NCI-H1092 (cell line): ENCODE data around the gene MTO1.
"Not testable (repeated sequence)": the region's sequence is repeated elsewhere in the genome, so short reads cannot be mapped to it uniquely, and the experiment has no call there.

Source experiments
- DNase-seq: peaks from one replicate; lab custom pipeline; 2025; lab: John Stamatoyannopoulos, UW

Gene MTO1

DNA sequence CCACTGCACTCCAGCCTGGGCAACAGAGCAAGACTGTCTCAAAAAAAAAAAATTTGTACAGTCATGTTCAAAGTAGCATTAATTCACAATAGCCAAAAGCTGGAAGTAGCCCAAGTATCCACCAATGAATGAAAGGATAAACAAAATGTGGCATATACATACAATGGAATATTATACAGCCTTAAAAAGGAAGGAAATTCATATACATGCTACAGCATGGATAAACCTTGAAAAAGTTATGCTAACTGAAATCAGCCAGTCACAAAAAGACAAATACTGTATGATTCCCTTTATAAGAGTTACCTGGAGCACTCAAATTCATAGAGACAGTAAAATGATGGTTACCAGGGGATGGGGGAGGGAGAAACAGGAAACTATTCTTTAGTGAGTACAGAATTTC, 43.6 kb downstream of the MTO1 start:
- DNase-seq, result no peak

DNA sequence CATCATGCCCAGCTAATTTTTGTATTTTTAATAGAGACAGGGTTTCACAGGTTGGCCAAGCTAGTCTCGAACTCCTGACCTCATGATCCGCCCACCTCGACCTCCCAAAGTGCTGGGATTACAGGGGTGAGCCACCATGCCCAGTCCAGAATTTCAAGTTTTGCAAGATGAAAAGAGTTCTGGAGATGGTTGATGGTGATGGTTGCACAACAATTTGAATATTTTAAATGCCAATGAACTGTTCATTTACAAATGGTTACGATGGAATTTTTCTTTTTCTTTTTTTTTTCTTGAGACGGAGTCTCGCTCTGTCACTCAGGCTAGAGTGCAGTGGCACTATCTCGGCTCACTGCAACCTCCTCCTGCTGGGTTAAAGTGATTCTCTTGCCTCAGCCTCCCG, 44.2 kb downstream of the MTO1 start:
- not testable (repeated sequence) for DNase-seq

DNA sequence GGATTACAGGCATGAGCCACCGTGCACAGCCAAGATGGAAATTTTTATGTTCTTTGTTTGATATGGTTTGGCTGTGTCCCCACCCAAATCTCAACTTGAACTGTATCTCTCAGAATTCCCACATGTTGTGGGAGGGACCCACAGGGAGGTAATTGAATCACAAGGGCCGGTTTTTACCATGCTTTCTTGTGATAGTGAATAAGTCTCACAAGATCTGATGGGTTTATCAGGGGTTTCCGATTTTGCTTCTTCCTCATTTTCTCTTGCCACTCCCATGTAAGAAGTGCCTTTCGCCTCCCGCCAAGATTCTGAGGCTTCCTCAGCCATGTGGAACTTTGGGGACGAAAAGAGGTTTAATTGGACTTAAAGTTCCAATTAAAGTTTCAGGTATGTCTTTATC, 44.7 kb downstream of the MTO1 start:
- no peak for DNase-seq

DNA sequence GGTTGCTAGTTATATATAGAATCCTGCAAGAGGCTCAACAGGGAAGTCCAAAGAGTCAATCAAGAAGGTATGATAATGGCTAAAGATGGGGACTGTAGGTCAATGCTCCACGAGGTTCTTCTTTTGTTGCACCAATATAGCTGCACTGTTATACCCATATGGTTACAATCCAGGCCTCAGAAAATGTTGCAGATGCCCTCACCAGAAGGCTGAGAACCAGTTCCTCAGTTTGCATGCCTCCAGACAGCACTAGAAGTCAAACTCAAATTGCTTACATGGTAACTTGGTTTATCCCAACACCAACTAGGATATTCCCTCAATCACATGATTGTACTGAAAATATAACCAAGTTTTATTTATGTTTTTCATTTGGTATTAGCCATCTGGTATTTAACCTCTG, 47.2 kb downstream of the MTO1 start:
- no peak for DNase-seq

DNA sequence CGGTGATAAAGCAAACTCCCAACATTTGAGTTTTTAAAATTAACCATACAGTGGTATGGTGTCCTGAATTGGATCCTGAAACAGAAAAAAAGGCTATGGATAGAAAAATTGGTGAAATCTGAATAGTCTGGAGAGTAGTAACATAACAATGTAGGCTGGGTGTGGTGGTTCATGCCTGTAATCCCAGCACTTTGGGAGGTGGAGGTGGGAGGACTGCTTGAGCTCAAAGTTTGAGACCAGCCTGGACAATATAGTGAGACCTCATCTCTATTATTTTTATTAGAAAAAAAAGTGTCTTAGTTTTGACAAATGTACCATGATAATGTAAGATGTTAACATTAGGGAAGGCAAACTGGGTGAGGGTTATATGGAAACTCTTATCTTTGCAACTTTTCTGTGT, 48.3 kb downstream of the MTO1 start:
- no peak for DNase-seq

DNA sequence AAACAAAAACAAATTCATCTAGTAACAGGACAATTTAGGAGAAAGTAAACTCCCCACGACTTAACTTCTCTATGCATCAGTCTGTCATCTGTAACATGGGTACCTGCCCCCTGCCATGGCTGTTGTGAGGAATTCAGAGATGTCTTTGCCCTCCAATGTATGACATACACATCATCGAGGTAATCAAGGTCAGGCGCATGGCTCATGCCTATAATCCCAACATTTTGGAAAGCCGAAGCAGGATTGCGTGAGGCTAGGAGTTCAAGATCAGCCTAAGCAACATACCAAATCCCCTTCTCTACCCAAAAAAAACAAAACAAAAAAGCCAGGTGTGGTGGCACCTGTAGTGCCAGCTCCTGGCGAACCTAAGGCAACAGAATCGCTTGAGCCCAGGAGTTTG, 50.3 kb downstream of the MTO1 start:
- no peak for DNase-seq

DNA sequence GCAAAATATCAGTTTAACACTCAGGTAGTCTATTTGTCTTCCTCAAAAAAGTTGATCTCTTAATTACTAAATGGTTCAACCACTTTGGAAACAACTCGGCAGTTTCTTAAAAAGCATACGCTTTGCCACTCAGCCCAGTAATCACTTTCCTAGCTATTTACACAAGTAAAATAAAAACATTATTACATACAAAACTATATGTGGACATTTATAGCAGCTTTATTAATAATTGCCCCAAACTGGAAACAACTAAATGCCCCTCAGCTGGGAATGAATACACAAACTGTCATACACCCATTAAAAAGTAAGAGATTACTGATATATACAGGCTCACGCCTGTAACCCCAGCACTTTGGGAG, 51.9 kb downstream of the MTO1 start:
- DNase-seq, result no peak

DNA sequence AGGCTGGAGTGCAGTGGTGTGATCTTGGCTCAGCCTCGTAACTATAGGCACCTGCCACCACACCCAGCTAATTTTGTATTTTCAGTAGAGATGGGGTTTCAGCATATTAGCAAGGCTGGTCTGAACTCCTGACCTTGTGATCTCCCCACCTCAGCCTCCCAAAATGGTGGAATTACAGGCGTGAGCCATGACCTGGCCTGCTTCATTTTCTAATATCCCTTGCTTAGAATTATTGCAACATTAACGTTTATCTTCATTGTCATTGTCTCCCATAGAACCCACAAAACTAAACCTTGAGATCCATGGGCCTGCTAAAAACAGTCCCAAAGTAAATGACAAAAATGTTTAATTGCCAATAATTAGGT, 53.2 kb downstream of the MTO1 start:
- DNase-seq, result no peak

DNA sequence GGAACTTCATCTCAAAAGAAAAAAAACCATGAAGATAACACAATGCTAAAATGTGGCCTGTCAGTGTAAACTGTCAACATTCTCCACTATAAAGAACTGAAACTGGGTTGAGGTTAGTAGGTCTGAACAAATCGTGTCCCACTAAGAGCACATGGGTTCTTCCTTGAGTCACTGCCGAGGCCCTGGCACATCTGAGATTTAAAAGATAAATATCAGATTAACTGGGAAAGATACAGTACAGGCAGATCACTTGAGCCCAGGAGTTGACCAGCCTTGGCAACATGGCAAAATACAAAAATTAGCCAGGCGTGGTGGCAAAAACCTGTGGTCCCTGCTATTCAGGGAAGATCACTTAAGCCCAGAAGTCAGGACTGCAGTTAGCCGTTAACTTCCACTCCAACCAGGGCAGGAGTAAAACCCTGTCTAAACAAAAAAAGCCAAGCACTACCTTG, 53.7 kb downstream of the MTO1 start:
- DNase-seq, result no peak

DNA sequence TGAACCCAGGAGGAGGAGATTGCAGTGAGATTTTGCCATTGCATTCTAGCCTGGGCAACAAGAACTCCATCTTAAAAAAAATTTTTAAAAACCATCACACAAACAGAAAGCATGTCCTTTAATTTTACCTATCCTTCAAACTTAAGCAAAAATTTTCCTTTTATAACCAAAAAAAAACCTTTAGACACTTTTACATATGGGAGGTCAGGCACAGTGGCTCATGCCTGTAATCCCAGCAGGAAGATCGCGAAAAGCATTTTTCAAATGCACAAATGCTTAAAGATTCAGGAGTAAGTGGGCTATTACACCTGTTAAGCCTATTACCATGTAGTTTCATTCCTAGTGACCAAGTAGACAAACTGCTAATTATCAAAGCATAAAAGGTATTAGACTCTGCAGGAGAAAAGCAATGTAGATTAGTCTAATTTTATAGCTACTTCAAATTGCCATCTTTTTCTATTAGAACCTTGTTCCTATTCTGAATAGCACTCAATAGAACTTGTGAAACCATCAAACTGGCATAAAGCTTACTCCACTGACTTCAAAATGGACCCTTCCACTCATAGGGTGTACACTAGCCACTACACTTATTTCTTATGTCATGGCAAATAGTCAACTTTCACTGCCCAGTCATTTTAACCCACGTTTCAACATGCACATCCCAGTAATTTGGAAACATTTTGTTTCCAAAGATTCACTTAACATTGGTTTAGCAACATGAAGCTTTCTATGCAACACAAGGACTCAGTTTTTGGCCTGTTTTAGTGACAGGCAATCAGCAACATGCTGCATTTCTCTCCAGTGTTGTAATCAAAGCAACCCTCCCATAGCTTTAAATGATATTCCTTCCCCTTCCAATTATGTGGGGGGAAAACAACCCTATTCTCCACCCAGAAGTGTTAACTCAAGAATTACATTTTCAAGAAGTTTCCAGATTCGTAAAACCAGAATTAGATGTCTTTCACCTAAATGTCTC, 55.3 kb downstream of the MTO1 start:
- DNase-seq, result no peak

DNA sequence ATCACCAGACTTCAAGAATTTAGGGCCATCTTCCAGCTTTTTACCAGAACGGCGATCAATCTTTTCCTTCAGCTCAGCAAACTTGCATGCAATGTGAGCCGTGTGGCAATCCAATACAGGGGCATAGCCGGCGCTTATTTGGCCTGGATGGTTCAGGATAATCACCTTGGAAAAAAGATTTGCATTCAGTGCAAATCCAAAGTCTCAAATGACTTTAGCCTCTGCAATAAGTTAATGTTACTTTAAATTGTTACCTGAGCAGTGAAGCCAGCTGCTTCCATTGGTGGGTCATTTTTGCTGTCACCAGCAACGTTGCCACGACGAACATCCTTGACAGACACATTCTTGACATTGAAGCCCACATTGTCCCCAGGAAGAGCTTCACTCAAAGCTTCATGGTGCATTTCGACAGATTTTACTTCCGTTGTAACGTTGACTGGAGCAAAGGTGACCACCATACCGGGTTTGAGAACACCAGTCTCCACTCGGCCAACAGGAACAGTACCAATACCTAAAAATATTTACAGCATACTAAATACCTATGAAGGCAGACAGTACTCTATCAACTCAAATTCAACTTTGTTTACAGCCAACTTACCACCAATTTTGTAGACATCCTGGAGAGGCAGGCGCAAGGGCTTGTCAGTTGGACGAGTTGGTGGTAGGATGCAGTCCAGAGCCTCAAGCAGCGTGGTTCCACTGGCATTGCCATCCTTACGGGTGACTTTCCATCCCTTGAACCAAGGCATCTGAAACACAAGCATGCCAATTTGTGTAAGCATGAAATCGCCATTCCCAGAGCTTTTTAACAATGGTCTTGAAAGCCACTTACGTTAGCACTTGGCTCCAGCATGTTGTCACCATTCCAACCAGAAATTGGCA, 56.8 kb downstream of the MTO1 start:
- DNase-seq, result not testable (repeated sequence)

DNA sequence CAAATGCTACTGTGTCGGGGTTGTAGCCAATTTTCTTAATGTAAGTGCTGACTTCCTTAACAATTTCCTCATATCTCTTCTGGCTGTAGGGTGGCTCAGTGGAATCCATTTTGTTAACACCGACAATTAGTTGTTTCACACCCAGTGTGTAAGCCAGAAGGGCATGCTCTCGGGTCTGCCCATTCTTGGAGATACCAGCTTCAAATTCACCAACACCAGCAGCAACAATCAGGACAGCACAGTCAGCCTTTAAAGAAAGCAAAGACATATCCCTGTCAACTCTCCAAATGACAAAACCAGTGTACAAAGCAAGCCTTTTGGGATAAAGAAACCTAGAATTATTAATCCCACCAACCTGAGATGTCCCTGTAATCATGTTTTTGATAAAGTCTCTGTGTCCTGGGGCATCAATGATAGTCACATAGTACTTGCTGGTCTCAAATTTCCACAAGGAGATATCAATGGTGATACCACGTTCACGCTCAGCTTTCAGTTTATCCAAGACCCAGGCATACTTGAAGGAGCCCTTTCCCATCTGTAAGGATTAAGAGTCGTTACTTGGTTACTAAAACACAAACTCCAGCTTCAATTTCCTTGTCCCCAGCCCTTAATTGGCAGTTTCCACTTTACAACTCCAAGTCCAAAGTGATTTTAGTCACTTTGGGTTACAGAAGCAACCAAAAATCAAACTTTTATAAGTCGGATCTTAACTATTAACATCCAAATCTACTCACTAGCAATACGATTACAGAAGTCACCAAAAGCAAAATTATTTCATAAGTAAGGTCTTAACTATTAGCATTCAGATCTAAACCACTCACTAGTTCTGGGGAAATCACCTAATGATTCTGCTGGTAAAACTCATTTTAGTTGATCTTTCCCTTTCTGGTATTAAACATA, 57.7 kb downstream of the MTO1 start:
- not testable (repeated sequence) for DNase-seq

DNA sequence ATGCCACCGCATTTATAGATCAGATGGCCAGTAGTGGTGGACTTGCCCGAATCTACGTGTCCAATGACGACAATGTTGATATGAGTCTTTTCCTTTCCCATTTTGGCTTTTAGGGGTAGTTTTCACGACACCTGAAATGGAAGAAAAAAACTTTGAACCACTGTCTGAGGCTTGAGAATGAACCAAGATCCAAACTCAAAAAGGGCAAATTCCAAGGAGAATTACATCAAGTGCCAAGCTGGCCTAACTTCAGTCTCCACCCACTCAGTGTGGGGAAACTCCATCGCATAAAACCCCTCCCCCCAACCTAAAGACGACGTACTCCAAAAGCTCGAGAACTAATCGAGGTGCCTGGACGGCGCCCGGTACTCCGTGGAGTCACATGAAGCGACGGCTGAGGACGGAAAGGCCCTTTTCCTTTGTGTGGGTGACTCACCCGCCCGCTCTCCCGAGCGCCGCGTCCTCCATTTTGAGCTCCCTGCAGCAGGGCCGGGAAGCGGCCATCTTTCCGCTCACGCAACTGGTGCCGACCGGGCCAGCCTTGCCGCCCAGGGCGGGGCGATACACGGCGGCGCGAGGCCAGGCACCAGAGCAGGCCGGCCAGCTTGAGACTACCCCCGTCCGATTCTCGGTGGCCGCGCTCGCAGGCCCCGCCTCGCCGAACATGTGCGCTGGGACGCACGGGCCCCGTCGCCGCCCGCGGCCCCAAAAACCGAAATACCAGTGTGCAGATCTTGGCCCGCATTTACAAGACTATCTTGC, 58.6 kb downstream of the MTO1 start:
- no peak for DNase-seq

DNA sequence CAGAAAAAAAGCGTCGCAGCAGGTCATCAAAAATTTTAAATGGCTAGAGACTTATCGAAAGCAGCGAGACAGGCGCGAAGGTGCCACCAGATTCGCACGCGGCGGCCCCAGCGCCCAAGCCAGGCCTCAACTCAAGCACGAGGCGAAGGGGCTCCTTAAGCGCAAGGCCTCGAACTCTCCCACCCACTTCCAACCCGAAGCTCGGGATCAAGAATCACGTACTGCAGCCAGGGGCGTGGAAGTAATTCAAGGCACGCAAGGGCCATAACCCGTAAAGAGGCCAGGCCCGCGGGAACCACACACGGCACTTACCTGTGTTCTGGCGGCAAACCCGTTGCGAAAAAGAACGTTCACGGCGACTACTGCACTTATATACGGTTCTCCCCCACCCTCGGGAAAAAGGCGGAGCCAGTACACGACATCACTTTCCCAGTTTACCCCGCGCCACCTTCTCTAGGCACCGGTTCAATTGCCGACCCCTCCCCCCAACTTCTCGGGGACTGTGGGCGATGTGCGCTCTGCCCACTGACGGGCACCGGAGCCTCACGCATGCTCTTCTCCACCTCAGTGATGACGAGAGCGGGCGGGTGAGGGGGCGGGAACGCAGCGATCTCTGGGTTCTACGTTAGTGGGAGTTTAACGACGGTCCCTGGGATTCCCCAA, 59.3 kb downstream of the MTO1 start, which contains the start of gene EEF1A1:
EEF1A1 (minus strand) TSS at position 345 of the 663 bp plus-strand sequence. CDS start 1,006 bp downstream, outside the sequence.
- peak; percentile 97 for DNase-seq

DNA sequence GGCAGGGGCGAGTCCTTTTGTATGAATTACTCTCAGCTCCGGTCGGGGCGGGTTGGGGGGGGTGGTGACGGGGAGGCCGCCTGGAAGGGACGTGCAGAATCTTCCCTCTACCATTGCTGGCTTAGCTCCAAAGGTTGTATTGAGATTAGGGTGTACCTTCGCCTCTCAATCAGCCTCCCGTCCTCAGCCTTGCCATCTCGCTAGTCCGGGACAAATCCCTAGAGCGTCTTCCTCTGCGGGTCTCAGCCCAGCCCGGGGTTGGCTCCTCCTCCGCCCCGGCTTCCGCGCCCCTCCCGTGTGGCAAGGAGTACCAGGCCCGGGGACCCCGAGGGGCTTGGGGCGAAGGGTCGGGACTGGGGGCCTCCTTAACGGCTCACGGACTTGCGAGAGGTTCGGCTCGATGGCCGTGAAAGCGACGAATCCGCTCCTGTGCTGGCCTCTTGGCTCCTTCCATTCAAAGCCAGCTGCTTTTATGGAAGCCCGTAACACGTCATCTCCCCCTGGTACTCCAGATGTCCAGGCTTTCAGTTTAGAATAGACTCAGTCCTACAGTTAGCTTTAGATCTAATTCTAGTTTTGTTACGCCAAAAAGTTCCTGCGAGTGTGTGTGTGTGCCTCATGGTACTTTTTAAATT, 59.9 kb downstream of the MTO1 start:
- DNase-seq, result peak; percentile 26

DNA sequence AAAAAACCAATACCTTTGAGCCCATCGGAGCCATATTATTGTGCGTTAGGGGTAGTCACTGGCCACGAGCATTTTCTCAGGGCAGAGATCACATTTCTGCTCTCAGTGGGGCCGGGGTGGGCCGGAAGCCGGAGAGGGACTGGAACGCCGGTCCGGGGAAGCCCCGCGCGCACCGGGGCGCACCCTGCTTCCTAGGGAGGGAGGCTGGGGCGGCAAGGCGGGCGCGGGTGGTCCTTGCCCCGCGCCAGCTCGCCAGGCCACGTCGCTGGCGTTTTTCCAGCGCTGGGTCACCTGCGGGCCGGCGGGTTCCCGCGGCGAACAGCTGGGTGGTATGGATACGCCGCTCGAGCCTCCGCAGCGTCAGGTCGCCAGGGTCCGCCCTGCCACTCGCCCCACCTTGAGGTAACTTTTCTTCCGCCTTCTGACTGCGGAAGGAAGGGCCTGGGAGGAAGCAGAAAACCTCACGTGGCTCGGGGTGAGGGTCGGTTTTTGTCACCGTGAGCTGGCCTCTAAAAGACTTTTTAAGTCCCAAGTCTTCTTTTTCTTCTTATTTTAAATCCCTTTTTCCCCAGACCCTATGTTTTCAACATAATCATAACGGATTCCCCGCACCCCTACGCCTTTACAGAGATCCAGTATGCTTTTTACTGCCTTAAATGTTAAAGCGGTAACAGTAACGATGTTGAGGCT, 62.0 kb downstream of the MTO1 start:
- peak; percentile 1 for DNase-seq

DNA sequence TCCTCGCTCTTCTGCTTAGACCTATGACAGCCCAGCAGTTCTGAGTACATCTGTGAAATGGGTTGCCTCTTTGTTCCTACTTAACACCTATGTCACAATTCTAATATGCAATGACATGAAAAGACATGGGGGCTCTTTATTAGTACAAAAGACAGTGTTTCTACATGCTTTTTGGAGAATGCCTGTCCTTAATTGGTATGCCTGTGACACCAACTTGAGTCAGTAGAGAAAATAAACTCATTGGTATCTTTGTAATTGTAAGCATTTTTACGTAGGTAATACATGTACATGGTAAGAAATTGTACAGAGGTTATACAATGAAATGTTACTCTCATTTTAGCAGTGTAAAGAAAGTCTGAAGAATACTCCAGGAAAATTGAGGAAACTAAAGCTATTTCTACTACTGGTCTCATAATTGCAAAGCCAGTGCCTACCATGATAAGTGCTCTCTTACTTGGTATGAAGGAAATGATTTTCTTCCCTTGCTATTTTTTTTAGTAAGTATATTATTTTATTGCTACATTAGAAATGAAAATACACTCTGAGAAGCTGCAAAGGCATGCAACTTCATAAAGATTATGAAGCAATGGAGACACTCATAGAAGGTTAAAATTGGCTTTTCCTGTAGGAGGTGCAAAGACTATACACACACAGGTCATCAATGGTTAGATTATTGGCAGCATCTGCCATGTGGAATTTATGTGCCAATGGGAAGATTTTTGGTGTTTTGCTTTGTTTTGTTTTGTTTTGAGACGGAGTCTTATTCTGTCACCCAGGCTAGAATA, 64.2 kb downstream of the MTO1 start:
- no peak for DNase-seq

DNA sequence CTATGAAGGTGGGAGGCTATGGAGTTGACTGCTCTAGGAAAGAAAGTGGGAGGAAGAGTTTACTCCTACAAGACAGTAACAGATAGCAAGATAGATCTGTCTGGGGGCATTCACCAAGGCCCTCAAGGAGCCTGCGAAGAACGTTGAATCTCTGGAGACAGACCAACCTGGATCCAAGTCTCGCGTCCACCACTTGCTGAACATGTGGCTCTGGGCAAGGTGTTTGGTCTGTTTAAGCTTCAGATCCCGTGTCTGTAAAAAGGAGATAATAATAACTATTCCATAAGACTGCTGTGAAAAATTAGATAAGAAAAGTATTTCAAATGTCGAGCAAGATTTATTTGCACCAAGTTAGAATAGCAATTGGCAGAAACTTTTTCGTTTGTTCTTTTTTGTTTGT, 67.4 kb downstream of the MTO1 start:
- no peak for DNase-seq

DNA sequence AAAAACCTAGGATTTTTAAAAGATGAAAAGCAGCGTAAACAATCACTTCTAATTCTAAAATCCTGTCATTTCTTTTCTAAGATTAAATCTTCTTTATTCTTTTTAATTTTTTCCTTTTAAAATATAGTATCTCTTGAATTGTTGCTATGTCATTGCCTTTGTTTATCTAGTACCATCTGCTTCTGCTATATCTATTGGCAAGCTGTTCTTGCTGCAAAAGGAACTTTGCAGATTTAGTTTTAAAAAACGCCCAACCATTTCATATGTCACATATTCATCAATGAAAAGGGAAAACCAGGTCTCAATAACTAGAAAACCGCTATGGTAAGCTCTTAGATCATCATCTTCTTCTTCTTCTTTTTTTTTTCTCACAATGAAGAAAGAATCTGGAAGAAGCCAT, 70.8 kb downstream of the MTO1 start:
- no peak for DNase-seq
